H9 (cell line): ENCODE results near the gene GPR62. TPM values are rescaled to one million over a fixed set of nuclear protein-coding genes. Genes with fewer than 3 reads are reported as not detected.

Experiments
- DNase-seq: peaks from one replicate; pipeline ENCODE4 v3.0.0-alpha.2; 2017
- H2AFZ ChIP-seq: one replicate; pipeline ENCODE4 v1.6.1; 2013; ENCODE audit warnings: mild to moderate bottlenecking, low read length, control low read depth, moderate library complexity
- H2AK5ac ChIP-seq: 2 replicates; pipeline ENCODE4 v1.6.1; 2013; ENCODE audit warnings: low read length, control low read depth, mixed read lengths; ENCODE audit not compliant: insufficient read length
- H2BK120ac ChIP-seq: one replicate; pipeline ENCODE4 v1.6.1; 2013; ENCODE audit warnings: low read depth, mild to moderate bottlenecking, low read length, control low read depth, inconsistent platforms; ENCODE audit not compliant: poor library complexity, severe bottlenecking
- H2BK12ac ChIP-seq: 2 replicates; pipeline ENCODE4 v1.6.1; 2013; ENCODE audit warnings: low read length, control low read depth, mixed read lengths, low read depth; ENCODE audit not compliant: insufficient read length
- H2BK15ac ChIP-seq: 2 replicates; pipeline ENCODE4 v1.6.1; 2013; ENCODE audit warnings: low read depth, low read length, control low read depth
- H2BK20ac ChIP-seq: one replicate; pipeline ENCODE4 v1.6.1; 2013; ENCODE audit warnings: low read depth, mild to moderate bottlenecking, low read length, control low read depth, inconsistent platforms; ENCODE audit not compliant: poor library complexity, severe bottlenecking
- H2BK5ac ChIP-seq: 2 replicates; pipeline ENCODE4 v1.6.1; 2013; ENCODE audit warnings: low read length, control low read depth, mixed read lengths; ENCODE audit not compliant: insufficient read length
- H3K14ac ChIP-seq: 2 replicates; pipeline ENCODE4 v1.6.1; 2013; ENCODE audit warnings: low read length, control low read depth; ENCODE audit not compliant: insufficient read depth
- H3K18ac ChIP-seq: 2 replicates; pipeline ENCODE4 v1.6.1; 2013; ENCODE audit warnings: low read depth, mild to moderate bottlenecking, mixed read lengths, low read length, control low read depth; ENCODE audit not compliant: insufficient read length
- H3K23ac ChIP-seq: 2 replicates; pipeline ENCODE4 v1.6.1; 2013; ENCODE audit warnings: low read length, control low read depth, mixed read lengths, low read depth; ENCODE audit not compliant: insufficient read length
- H3K23me2 ChIP-seq: 2 replicates; pipeline ENCODE4 v1.6.1; 2013; ENCODE audit warnings: low read depth, mild to moderate bottlenecking, mixed read lengths, low read length, control low read depth; ENCODE audit not compliant: insufficient read length, poor library complexity, severe bottlenecking
- H3K27ac ChIP-seq: 2 replicates; pipeline ENCODE4 v1.5.1; 2013; ENCODE audit warnings: low read length, control low read depth, mixed read lengths, low read depth; ENCODE audit not compliant: insufficient read length
- H3K27me3 ChIP-seq: 2 replicates; pipeline ENCODE4 v1.6.1; 2013; ENCODE audit warnings: low read length, control low read depth, inconsistent platforms; ENCODE audit not compliant: insufficient read depth
- H3K4ac ChIP-seq: 2 replicates; pipeline ENCODE4 v1.6.1; 2013; ENCODE audit warnings: low read depth, mild to moderate bottlenecking, control low read depth, inconsistent platforms, low read length, moderate library complexity
- H3K4me1 ChIP-seq: 2 replicates; pipeline ENCODE4 v1.6.1; 2013; ENCODE audit warnings: low read length, control low read depth, inconsistent platforms; ENCODE audit not compliant: insufficient read depth
- H3K4me2 ChIP-seq: 2 replicates; pipeline ENCODE4 v1.6.1; 2013; ENCODE audit warnings: low read length, control low read depth, mixed read lengths; ENCODE audit not compliant: insufficient read length, insufficient read depth
- H3K56ac ChIP-seq: 2 replicates; pipeline ENCODE4 v1.6.1; 2013; ENCODE audit warnings: low read depth, mild to moderate bottlenecking, mixed read lengths, low read length, control low read depth; ENCODE audit not compliant: insufficient read length
- H3K79me1 ChIP-seq: 2 replicates; pipeline ENCODE4 v1.6.1; 2013; ENCODE audit warnings: low read depth, mild to moderate bottlenecking, moderate library complexity, low read length, control low read depth, inconsistent platforms; ENCODE audit not compliant: insufficient read depth, poor library complexity, severe bottlenecking
- H3K79me2 ChIP-seq: 2 replicates; pipeline ENCODE4 v1.6.1; 2013; ENCODE audit warnings: low read length, control low read depth, inconsistent platforms; ENCODE audit not compliant: insufficient read depth
- H3K9ac ChIP-seq: 2 replicates; pipeline ENCODE4 v1.6.1; 2013; ENCODE audit warnings: low read length, control low read depth, mixed read lengths; ENCODE audit not compliant: insufficient read length; ENCODE audit errors: extremely low read depth
- H3K9me3 ChIP-seq: one replicate; pipeline ENCODE4 v1.6.1; 2013; ENCODE audit warnings: low read depth, low read length, inconsistent platforms; ENCODE audit not compliant: control insufficient read depth
- H3T11ph ChIP-seq: one replicate; pipeline ENCODE4 v1.6.1; 2013; ENCODE audit warnings: mild to moderate bottlenecking, low read length, control low read depth, inconsistent platforms
- H4K20me1 ChIP-seq: one replicate; pipeline ENCODE4 v1.6.1; 2013; ENCODE audit not compliant: control insufficient read depth, insufficient read length, insufficient read depth
- H4K5ac ChIP-seq: 2 replicates; pipeline ENCODE4 v1.6.1; 2013; ENCODE audit warnings: low read depth, mild to moderate bottlenecking, mixed read lengths, low read length, control low read depth; ENCODE audit not compliant: insufficient read length
- H4K8ac ChIP-seq: replicated peaks from 2 replicates; pipeline ENCODE4 v1.6.1; 2013; ENCODE audit warnings: low read length, control low read depth, mixed read lengths, low read depth; ENCODE audit not compliant: insufficient read length
- H4K91ac ChIP-seq: 2 replicates; pipeline ENCODE4 v1.6.1; 2013; ENCODE audit warnings: low read depth, mild to moderate bottlenecking, moderate library complexity, mixed read lengths, low read length, control low read depth; ENCODE audit not compliant: insufficient read length
- H3K27ac Mint-ChIP-seq, 3 experiments: 2 replicates in 2 of 3; 3 replicates in 1 of 3; pipeline ENCODE4 v1.8.0; 2020 to 2021; ENCODE audit warnings: mixed read lengths in 3 of 3, mild to moderate bottlenecking in 1 of 3, moderate library complexity in 1 of 3
- H3K27me3 Mint-ChIP-seq: 2 replicates; pipeline ENCODE4 v1.8.0; 2021; ENCODE audit warnings: low read depth, mild to moderate bottlenecking, moderate library complexity, mixed read lengths
- H3K36me3 Mint-ChIP-seq, 3 experiments: 2 replicates in 2 of 3; 3 replicates in 1 of 3; pipeline ENCODE4 v1.8.0; 2020 to 2021; ENCODE audit warnings: low read depth in 3 of 3, mixed read lengths in 3 of 3; ENCODE audit not compliant: insufficient read depth in 1 of 3
- H3K4me1 Mint-ChIP-seq, 2 experiments: 2 replicates each; pipeline ENCODE4 v1.8.0; 2020; ENCODE audit warnings: mixed read lengths in 2 of 2
- H3K4me3 Mint-ChIP-seq, 2 experiments: 2 replicates in 1 of 2; 3 replicates in 1 of 2; pipeline ENCODE4 v1.8.0; 2020 to 2021; ENCODE audit warnings: mild to moderate bottlenecking in 2 of 2, mixed read lengths in 2 of 2, moderate library complexity in 1 of 2
- H3K9me3 Mint-ChIP-seq, 2 experiments: 2 replicates in 1 of 2; 3 replicates in 1 of 2; pipeline ENCODE4 v1.8.0; 2020; ENCODE audit warnings: mild to moderate bottlenecking in 2 of 2, mixed read lengths in 2 of 2, moderate library complexity in 1 of 2
- WGBS: extraction: QIAGEN DNeasy Blood & Tissue Kit; methylation state at CpG from one replicate; pipeline ENCODE4 v1.1.7; 2013; ENCODE audit warnings: missing lambda C conversion rate, low lambda C conversion rate, mixed read lengths; ENCODE audit not compliant: insufficient read length; ENCODE audit errors: extremely low coverage; 5-methylcytosine and 5-hydroxymethylcytosine counted together
- total RNA-seq: library from RNA; stranded (reverse); gene quantifications from 2 replicates; pipeline ENCODE4 v1.2.1, GENCODE V29; 2021
- TF ChIP-seq, protein P1 (sequence below): fragments of 200-600 bp; sonication (generic); conservative IDR thresholded peaks from 3 replicates; pipeline ENCODE4 v1.8.0; 2021; ENCODE audit warnings: antibody characterized with exemption, mild to moderate bottlenecking

GPR62 gene
- total RNA-seq, 1 experiment from 2014 or later: 0.13 TPM

DNA sequence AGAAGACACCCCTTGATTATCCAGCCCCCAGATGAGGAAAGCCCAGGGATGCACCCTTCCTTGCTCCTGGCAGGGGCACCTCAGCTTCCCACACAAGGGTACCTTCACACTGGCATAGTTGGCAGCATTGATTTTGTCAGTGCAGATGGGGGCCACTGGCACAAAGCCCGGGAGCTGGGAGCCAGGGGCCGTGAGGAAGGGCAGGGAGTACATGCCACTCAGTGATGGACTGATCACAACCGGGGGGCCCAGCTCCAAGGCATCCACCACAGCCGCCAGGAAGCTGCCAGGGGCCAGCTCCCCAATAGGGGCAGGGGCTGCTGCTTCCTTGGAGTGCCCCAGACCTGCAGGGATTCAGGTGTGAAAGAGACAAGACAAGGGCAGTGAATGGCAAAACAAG, 14.7 kb downstream of the GPR62 start:
- Mint-ChIP-seq H3K4me1 (peaks cover 39 to 62% of the 10 kb centered on the region in 2 experiments), H3K27me3 (peaks cover 22% of the 10 kb centered on the region), H3K9me3 (no peaks in the 10 kb centered on the region), H3K36me3 (peaks cover 0 to 5% (median 2%) of the 10 kb centered on the region in 3 experiments; a peak in 4 of 7 replicates), H3K4me3 (0 out of 5 replicates have a peak overlapping the region, but pooled peaks of 1 of the 2 experiments have one; percentile 11), H3K27ac (no peak overlapping the region)
- Histone ChIP-seq H3K9me3 (no peaks in the 10 kb centered on the region), H3K56ac (no peak overlapping the region), H3K18ac (no peak overlapping the region), H3K23me2 (peaks cover 14% of the 10 kb centered on the region), H4K8ac (no peak overlapping the region), H3K14ac (no peak overlapping the region), H3K27me3 (no peaks in the 10 kb centered on the region), H3K23ac (no peak overlapping the region), H3K4me2 (no peak overlapping the region), H2BK5ac (no peak overlapping the region), H3T11ph (no peak overlapping the region), H4K91ac (no peak overlapping the region), H2BK12ac (no peak overlapping the region), H3K4me1 (peaks cover 17% of the 10 kb centered on the region; the same call in 1 of the 2 replicates), H2BK120ac (no peak overlapping the region), H2BK20ac (no peak overlapping the region), H2AK5ac (no peak overlapping the region), H3K79me1 (no peaks in the 10 kb centered on the region), H3K9ac (no peak overlapping the region), H4K5ac (no peak overlapping the region), H3K4ac (no peak overlapping the region), H3K27ac (no peak overlapping the region), H2AFZ (no peak overlapping the region), H4K20me1 (no peaks in the 10 kb centered on the region), H2BK15ac (no peak overlapping the region), H3K79me2 (no peaks in the 10 kb centered on the region)
- WGBS: no CpG with 5 or more reads among the region's 4 CpGs
- DNase-seq: no peak
- TF ChIP-seq, protein P1, sequence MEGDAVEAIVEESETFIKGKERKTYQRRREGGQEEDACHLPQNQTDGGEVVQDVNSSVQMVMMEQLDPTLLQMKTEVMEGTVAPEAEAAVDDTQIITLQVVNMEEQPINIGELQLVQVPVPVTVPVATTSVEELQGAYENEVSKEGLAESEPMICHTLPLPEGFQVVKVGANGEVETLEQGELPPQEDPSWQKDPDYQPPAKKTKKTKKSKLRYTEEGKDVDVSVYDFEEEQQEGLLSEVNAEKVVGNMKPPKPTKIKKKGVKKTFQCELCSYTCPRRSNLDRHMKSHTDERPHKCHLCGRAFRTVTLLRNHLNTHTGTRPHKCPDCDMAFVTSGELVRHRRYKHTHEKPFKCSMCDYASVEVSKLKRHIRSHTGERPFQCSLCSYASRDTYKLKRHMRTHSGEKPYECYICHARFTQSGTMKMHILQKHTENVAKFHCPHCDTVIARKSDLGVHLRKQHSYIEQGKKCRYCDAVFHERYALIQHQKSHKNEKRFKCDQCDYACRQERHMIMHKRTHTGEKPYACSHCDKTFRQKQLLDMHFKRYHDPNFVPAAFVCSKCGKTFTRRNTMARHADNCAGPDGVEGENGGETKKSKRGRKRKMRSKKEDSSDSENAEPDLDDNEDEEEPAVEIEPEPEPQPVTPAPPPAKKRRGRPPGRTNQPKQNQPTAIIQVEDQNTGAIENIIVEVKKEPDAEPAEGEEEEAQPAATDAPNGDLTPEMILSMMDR: no peak
